H9 (cell line): ENCODE measurements around the gene MAD1L1. TPM values are rescaled to one million over a fixed set of nuclear protein-coding genes. Genes with fewer than 3 reads are reported as not detected.

Source experiments
- DNase-seq: peaks from one replicate; pipeline ENCODE4 v3.0.0-alpha.2; 2017
- H2AFZ ChIP-seq: one replicate; pipeline ENCODE4 v1.6.1; 2013; ENCODE audit warnings: mild to moderate bottlenecking, low read length, control low read depth, moderate library complexity
- H2AK5ac ChIP-seq: 2 replicates; pipeline ENCODE4 v1.6.1; 2013; ENCODE audit warnings: low read length, control low read depth, mixed read lengths; ENCODE audit not compliant: insufficient read length
- H2BK120ac ChIP-seq: one replicate; pipeline ENCODE4 v1.6.1; 2013; ENCODE audit warnings: low read depth, mild to moderate bottlenecking, low read length, control low read depth, inconsistent platforms; ENCODE audit not compliant: poor library complexity, severe bottlenecking
- H2BK12ac ChIP-seq: 2 replicates; pipeline ENCODE4 v1.6.1; 2013; ENCODE audit warnings: low read length, control low read depth, mixed read lengths, low read depth; ENCODE audit not compliant: insufficient read length
- H2BK15ac ChIP-seq: 2 replicates; pipeline ENCODE4 v1.6.1; 2013; ENCODE audit warnings: low read depth, low read length, control low read depth
- H2BK20ac ChIP-seq: one replicate; pipeline ENCODE4 v1.6.1; 2013; ENCODE audit warnings: low read depth, mild to moderate bottlenecking, low read length, control low read depth, inconsistent platforms; ENCODE audit not compliant: poor library complexity, severe bottlenecking
- H2BK5ac ChIP-seq: 2 replicates; pipeline ENCODE4 v1.6.1; 2013; ENCODE audit warnings: low read length, control low read depth, mixed read lengths; ENCODE audit not compliant: insufficient read length
- H3K14ac ChIP-seq: 2 replicates; pipeline ENCODE4 v1.6.1; 2013; ENCODE audit warnings: low read length, control low read depth; ENCODE audit not compliant: insufficient read depth
- H3K18ac ChIP-seq: 2 replicates; pipeline ENCODE4 v1.6.1; 2013; ENCODE audit warnings: low read depth, mild to moderate bottlenecking, mixed read lengths, low read length, control low read depth; ENCODE audit not compliant: insufficient read length
- H3K23ac ChIP-seq: 2 replicates; pipeline ENCODE4 v1.6.1; 2013; ENCODE audit warnings: low read length, control low read depth, mixed read lengths, low read depth; ENCODE audit not compliant: insufficient read length
- H3K23me2 ChIP-seq: 2 replicates; pipeline ENCODE4 v1.6.1; 2013; ENCODE audit warnings: low read depth, mild to moderate bottlenecking, mixed read lengths, low read length, control low read depth; ENCODE audit not compliant: insufficient read length, poor library complexity, severe bottlenecking
- H3K27ac ChIP-seq: 2 replicates; pipeline ENCODE4 v1.5.1; 2013; ENCODE audit warnings: low read length, control low read depth, mixed read lengths, low read depth; ENCODE audit not compliant: insufficient read length
- H3K27me3 ChIP-seq: 2 replicates; pipeline ENCODE4 v1.6.1; 2013; ENCODE audit warnings: low read length, control low read depth, inconsistent platforms; ENCODE audit not compliant: insufficient read depth
- H3K4ac ChIP-seq: 2 replicates; pipeline ENCODE4 v1.6.1; 2013; ENCODE audit warnings: low read depth, mild to moderate bottlenecking, control low read depth, inconsistent platforms, low read length, moderate library complexity
- H3K4me1 ChIP-seq: 2 replicates; pipeline ENCODE4 v1.6.1; 2013; ENCODE audit warnings: low read length, control low read depth, inconsistent platforms; ENCODE audit not compliant: insufficient read depth
- H3K4me2 ChIP-seq: 2 replicates; pipeline ENCODE4 v1.6.1; 2013; ENCODE audit warnings: low read length, control low read depth, mixed read lengths; ENCODE audit not compliant: insufficient read length, insufficient read depth
- H3K56ac ChIP-seq: 2 replicates; pipeline ENCODE4 v1.6.1; 2013; ENCODE audit warnings: low read depth, mild to moderate bottlenecking, mixed read lengths, low read length, control low read depth; ENCODE audit not compliant: insufficient read length
- H3K79me1 ChIP-seq: 2 replicates; pipeline ENCODE4 v1.6.1; 2013; ENCODE audit warnings: low read depth, mild to moderate bottlenecking, moderate library complexity, low read length, control low read depth, inconsistent platforms; ENCODE audit not compliant: insufficient read depth, poor library complexity, severe bottlenecking
- H3K79me2 ChIP-seq: 2 replicates; pipeline ENCODE4 v1.6.1; 2013; ENCODE audit warnings: low read length, control low read depth, inconsistent platforms; ENCODE audit not compliant: insufficient read depth
- H3K9ac ChIP-seq: 2 replicates; pipeline ENCODE4 v1.6.1; 2013; ENCODE audit warnings: low read length, control low read depth, mixed read lengths; ENCODE audit not compliant: insufficient read length; ENCODE audit errors: extremely low read depth
- H3K9me3 ChIP-seq: one replicate; pipeline ENCODE4 v1.6.1; 2013; ENCODE audit warnings: low read depth, low read length, inconsistent platforms; ENCODE audit not compliant: control insufficient read depth
- H3T11ph ChIP-seq: one replicate; pipeline ENCODE4 v1.6.1; 2013; ENCODE audit warnings: mild to moderate bottlenecking, low read length, control low read depth, inconsistent platforms
- H4K20me1 ChIP-seq: one replicate; pipeline ENCODE4 v1.6.1; 2013; ENCODE audit not compliant: control insufficient read depth, insufficient read length, insufficient read depth
- H4K5ac ChIP-seq: 2 replicates; pipeline ENCODE4 v1.6.1; 2013; ENCODE audit warnings: low read depth, mild to moderate bottlenecking, mixed read lengths, low read length, control low read depth; ENCODE audit not compliant: insufficient read length
- H4K8ac ChIP-seq: replicated peaks from 2 replicates; pipeline ENCODE4 v1.6.1; 2013; ENCODE audit warnings: low read length, control low read depth, mixed read lengths, low read depth; ENCODE audit not compliant: insufficient read length
- H4K91ac ChIP-seq: 2 replicates; pipeline ENCODE4 v1.6.1; 2013; ENCODE audit warnings: low read depth, mild to moderate bottlenecking, moderate library complexity, mixed read lengths, low read length, control low read depth; ENCODE audit not compliant: insufficient read length
- H3K27ac Mint-ChIP-seq, 3 experiments: 2 replicates in 2 of 3; 3 replicates in 1 of 3; pipeline ENCODE4 v1.8.0; 2020 to 2021; ENCODE audit warnings: mixed read lengths in 3 of 3, mild to moderate bottlenecking in 1 of 3, moderate library complexity in 1 of 3
- H3K27me3 Mint-ChIP-seq: 2 replicates; pipeline ENCODE4 v1.8.0; 2021; ENCODE audit warnings: low read depth, mild to moderate bottlenecking, moderate library complexity, mixed read lengths
- H3K36me3 Mint-ChIP-seq, 3 experiments: 2 replicates in 2 of 3; 3 replicates in 1 of 3; pipeline ENCODE4 v1.8.0; 2020 to 2021; ENCODE audit warnings: low read depth in 3 of 3, mixed read lengths in 3 of 3; ENCODE audit not compliant: insufficient read depth in 1 of 3
- H3K4me1 Mint-ChIP-seq, 2 experiments: 2 replicates each; pipeline ENCODE4 v1.8.0; 2020; ENCODE audit warnings: mixed read lengths in 2 of 2
- H3K4me3 Mint-ChIP-seq, 2 experiments: 2 replicates in 1 of 2; 3 replicates in 1 of 2; pipeline ENCODE4 v1.8.0; 2020 to 2021; ENCODE audit warnings: mild to moderate bottlenecking in 2 of 2, mixed read lengths in 2 of 2, moderate library complexity in 1 of 2
- H3K9me3 Mint-ChIP-seq, 2 experiments: 2 replicates in 1 of 2; 3 replicates in 1 of 2; pipeline ENCODE4 v1.8.0; 2020; ENCODE audit warnings: mild to moderate bottlenecking in 2 of 2, mixed read lengths in 2 of 2, moderate library complexity in 1 of 2
- WGBS: extraction: QIAGEN DNeasy Blood & Tissue Kit; methylation state at CpG from one replicate; pipeline ENCODE4 v1.1.7; 2013; ENCODE audit warnings: missing lambda C conversion rate, low lambda C conversion rate, mixed read lengths; ENCODE audit not compliant: insufficient read length; ENCODE audit errors: extremely low coverage; 5-methylcytosine and 5-hydroxymethylcytosine counted together
- total RNA-seq: library from RNA; stranded (reverse); gene quantifications from 2 replicates; pipeline ENCODE4 v1.2.1, GENCODE V29; 2021
- TF ChIP-seq, protein P1 (sequence below): fragments of 200-600 bp; sonication (generic); conservative IDR thresholded peaks from 3 replicates; pipeline ENCODE4 v1.8.0; 2021; ENCODE audit warnings: antibody characterized with exemption, mild to moderate bottlenecking

MAD1L1 gene
- total RNA-seq, 1 experiment from 2014 or later: 39.0 TPM

DNA sequence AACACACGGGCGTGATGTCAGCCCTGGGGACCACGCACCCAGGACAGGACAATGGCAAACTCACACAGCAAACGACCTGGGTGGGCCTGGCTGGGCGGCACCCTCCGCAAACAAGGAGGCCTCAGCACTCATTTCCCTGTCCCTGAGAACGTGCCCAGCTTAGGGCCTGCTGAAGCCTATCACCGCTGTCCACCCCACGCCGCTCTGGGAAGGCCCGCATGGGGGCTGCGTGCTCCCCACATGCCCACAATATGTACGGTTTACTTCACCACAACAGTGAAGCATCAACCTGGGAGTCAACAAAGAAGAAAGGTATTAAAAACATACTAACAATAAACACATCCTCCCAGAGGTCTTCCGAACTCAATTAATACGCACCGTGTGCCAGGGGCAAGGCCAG lies 12.2 kb downstream of the MAD1L1 start:
- Histone ChIP-seq H3K9ac (no peak overlapping the region), H3K18ac (no peak overlapping the region), H3K4me2 (no peak overlapping the region), H2BK5ac (no peak overlapping the region), H4K20me1 (no peaks in the 10 kb centered on the region), H4K5ac (no peak overlapping the region), H3K23me2 (no peaks in the 10 kb centered on the region), H3K79me2 (no peaks in the 10 kb centered on the region), H4K91ac (no peak overlapping the region), H3K56ac (no peak overlapping the region), H3K14ac (no peak overlapping the region), H2BK12ac (no peak overlapping the region), H3K27ac (no peak overlapping the region), H2BK20ac (no peak overlapping the region), H3K79me1 (peaks cover 5% of the 10 kb centered on the region), H3K9me3 (no peaks in the 10 kb centered on the region), H3K27me3 (no peaks in the 10 kb centered on the region), H2AFZ (no peak overlapping the region), H2AK5ac (no peak overlapping the region), H3T11ph (no peak overlapping the region), H3K4ac (no peak overlapping the region), H3K23ac (no peak overlapping the region), H4K8ac (no peak overlapping the region), H2BK120ac (no peak overlapping the region), H2BK15ac (no peak overlapping the region), H3K4me1 (no peaks in the 10 kb centered on the region)
- TF ChIP-seq, protein P1, sequence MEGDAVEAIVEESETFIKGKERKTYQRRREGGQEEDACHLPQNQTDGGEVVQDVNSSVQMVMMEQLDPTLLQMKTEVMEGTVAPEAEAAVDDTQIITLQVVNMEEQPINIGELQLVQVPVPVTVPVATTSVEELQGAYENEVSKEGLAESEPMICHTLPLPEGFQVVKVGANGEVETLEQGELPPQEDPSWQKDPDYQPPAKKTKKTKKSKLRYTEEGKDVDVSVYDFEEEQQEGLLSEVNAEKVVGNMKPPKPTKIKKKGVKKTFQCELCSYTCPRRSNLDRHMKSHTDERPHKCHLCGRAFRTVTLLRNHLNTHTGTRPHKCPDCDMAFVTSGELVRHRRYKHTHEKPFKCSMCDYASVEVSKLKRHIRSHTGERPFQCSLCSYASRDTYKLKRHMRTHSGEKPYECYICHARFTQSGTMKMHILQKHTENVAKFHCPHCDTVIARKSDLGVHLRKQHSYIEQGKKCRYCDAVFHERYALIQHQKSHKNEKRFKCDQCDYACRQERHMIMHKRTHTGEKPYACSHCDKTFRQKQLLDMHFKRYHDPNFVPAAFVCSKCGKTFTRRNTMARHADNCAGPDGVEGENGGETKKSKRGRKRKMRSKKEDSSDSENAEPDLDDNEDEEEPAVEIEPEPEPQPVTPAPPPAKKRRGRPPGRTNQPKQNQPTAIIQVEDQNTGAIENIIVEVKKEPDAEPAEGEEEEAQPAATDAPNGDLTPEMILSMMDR: no peak
- Mint-ChIP-seq H3K9me3 (peaks cover 0 to 2% of the 10 kb centered on the region in 2 experiments; a peak in 1 of 5 replicates), H3K4me3 (no peak overlapping the region; a peak in 1 of 5 replicates), H3K27me3 (peaks cover 2% of the 10 kb centered on the region), H3K36me3 (peaks cover 42 to 82% (median 77%) of the 10 kb centered on the region in 3 experiments; a peak in 6 of 7 replicates), H3K4me1 (no peaks in the 10 kb centered on the region), H3K27ac (no peak overlapping the region)
- DNase-seq: no peak
- no CpG with 5 or more reads among the region's 16 CpGs for WGBS
